PC-3 (cell line): Measurements from ENCODE around the gene TRAPPC10. TPM values are rescaled to one million over a fixed set of nuclear protein-coding genes. Genes with fewer than 3 reads are reported as not detected.

Source experiments
- ATAC-seq: fragments of 200-7000 bp; cut with Tn5 transposase; 2 replicates; pipeline ENCODE4 v1.9.1; 2020; ENCODE audit warnings: mild to moderate bottlenecking, moderate library complexity
- BruUV-seq: library from RNA; stranded (reverse); fragments of 400-500 nt; replicated peaks from 2 replicates; lab custom pipeline; 2021; lab: Mats Ljungman, UMichigan
- CTCF ChIA-PET: fragments of 300-600 bp; sonication (Branson Sonifier 250); formaldehyde crosslinking; loops from one replicate; lab custom pipeline; 2022; ENCODE audit warnings: antibody characterized with exemption; lab: Charles Lee
- POLR2A ChIA-PET: fragments of 300-600 bp; sonication (Branson Sonifier 250); formaldehyde crosslinking; loops from one replicate; lab custom pipeline; 2022; ENCODE audit warnings: antibody characterized with exemption; ENCODE audit not compliant: unreplicated experiment; lab: Charles Lee
- DNase-seq: peaks from one replicate; pipeline ENCODE4 v3.0.0-alpha.2; 2015
- H2AFZ ChIP-seq: fragments of 300-600 bp; sonication (generic); 2 replicates; pipeline ENCODE4 v1.6.0; 2016; ENCODE audit warnings: antibody characterized with exemption, low read length
- H3F3A ChIP-seq: fragments of 300-600 bp; sonication (generic); one replicate; pipeline ENCODE4 v1.6.0; 2017; ENCODE audit warnings: antibody characterized with exemption, low read length, control low read depth, mild to moderate bottlenecking; ENCODE audit not compliant: unreplicated experiment
- H3K27ac ChIP-seq: fragments of 300-600 bp; sonication (generic); 2 replicates; pipeline ENCODE4 v1.5.1; 2016; ENCODE audit warnings: mild to moderate bottlenecking, low read length
- H3K27me3 ChIP-seq: fragments of 300-600 bp; sonication (generic); 2 replicates; pipeline ENCODE4 v1.6.1; 2016; ENCODE audit warnings: low read length, mixed read lengths
- H3K36me3 ChIP-seq: fragments of 300-600 bp; sonication (generic); 2 replicates; pipeline ENCODE4 v1.6.1; 2016; ENCODE audit warnings: low read depth, mixed run types, low read length, mixed read lengths
- H3K4me1 ChIP-seq: fragments of 300-600 bp; sonication (generic); 2 replicates; pipeline ENCODE4 v1.5.1; 2016; ENCODE audit warnings: low read length; ENCODE audit not compliant: insufficient read depth
- H3K4me2 ChIP-seq: fragments of 300-600 bp; sonication (generic); 2 replicates; pipeline ENCODE4 v1.6.0; 2016; ENCODE audit warnings: low read length
- H3K4me3 ChIP-seq: fragments of 300-600 bp; sonication (generic); 2 replicates; pipeline ENCODE4 v1.5.1; 2016; ENCODE audit warnings: mild to moderate bottlenecking, low read length, mixed read lengths
- H3K79me2 ChIP-seq: fragments of 300-600 bp; sonication (generic); 2 replicates; pipeline ENCODE4 v1.6.1; 2017; ENCODE audit warnings: low read length, mixed read lengths
- H3K9ac ChIP-seq: fragments of 300-600 bp; sonication (generic); 2 replicates; pipeline ENCODE4 v1.6.0; 2016; ENCODE audit warnings: mild to moderate bottlenecking, low read length
- H3K9me2 ChIP-seq: fragments of 300-600 bp; sonication (generic); replicated peaks from 2 replicates; pipeline ENCODE4 v1.6.1; 2016; ENCODE audit warnings: mixed run types, low read length, mixed read lengths
- H3K9me3 ChIP-seq: fragments of 300-600 bp; sonication (generic); 2 replicates; pipeline ENCODE4 v1.6.1; 2016; ENCODE audit warnings: low read length, mixed read lengths
- H4K20me1 ChIP-seq: fragments of 300-600 bp; sonication (generic); 2 replicates; pipeline ENCODE4 v1.6.1; 2016; ENCODE audit warnings: low read length, mixed read lengths
- CTCF ChIP-seq: fragments of 300-600 bp; sonication (generic); conservative IDR thresholded peaks from 2 replicates; pipeline ENCODE4 v1.5.1; 2017; ENCODE audit warnings: antibody characterized with exemption, low read depth, mild to moderate bottlenecking, low read length
- EZH2 ChIP-seq: fragments of 300-600 bp; sonication (generic); IDR thresholded peaks from one replicate; pipeline ENCODE4 v1.6.1; 2017; ENCODE audit warnings: antibody characterized with exemption, mild to moderate bottlenecking, low read length; ENCODE audit not compliant: unreplicated experiment
- EZH2phosphoT487 ChIP-seq: fragments of 300-600 bp; sonication (generic); IDR thresholded peaks from 2 replicates; pipeline ENCODE4 v1.6.1; 2018; ENCODE audit warnings: mild to moderate bottlenecking, antibody characterized with exemption, low read length, borderline replicate concordance
- intact Hi-C: fragments of 100-400 bp; cut with micrococcal nuclease; formaldehyde crosslinking; loops from 2 replicates; pipeline ENCODE4 v1.9.0; 2023
- total RNA-seq: library from RNA; depleted of rRNA; stranded (reverse); fragments of >200 nt; gene quantifications from 2 replicates; pipeline ENCODE4 v1.2.3, GENCODE V29; 2014

TRAPPC10 gene
- total RNA-seq, 1 experiment from 2014 or later, result 31.4 TPM

GRCh38 chr21:43988016-43988415, 24.1 kb upstream of the TRAPPC10 start:
- CTCF ChIA-PET, result no interaction called here
- Histone ChIP-seq H3K9ac (no peak overlapping the region), H3K9me2 (no peaks in the 10 kb centered on the region), H3K4me1 (no peaks in the 10 kb centered on the region), H3K4me2 (no peak overlapping the region), H2AFZ (no peak overlapping the region), H4K20me1 (no peaks in the 10 kb centered on the region), H3F3A (no peaks in the 10 kb centered on the region), H3K27me3 (no peaks in the 10 kb centered on the region), H3K36me3 (no peaks in the 10 kb centered on the region), H3K4me3 (no peak overlapping the region), H3K79me2 (no peaks in the 10 kb centered on the region), H3K9me3 (no peaks in the 10 kb centered on the region), H3K27ac (no peak overlapping the region)
- TF ChIP-seq EZH2 (no peak), CTCF (no peak), EZH2phosphoT487 (no peak)
- intact Hi-C loops, result no loop called here
- no peak for DNase-seq
- no TSS peak for BruUV-seq
- POLR2A ChIA-PET, result no interaction called here
- ATAC-seq, result no peak

DNA sequence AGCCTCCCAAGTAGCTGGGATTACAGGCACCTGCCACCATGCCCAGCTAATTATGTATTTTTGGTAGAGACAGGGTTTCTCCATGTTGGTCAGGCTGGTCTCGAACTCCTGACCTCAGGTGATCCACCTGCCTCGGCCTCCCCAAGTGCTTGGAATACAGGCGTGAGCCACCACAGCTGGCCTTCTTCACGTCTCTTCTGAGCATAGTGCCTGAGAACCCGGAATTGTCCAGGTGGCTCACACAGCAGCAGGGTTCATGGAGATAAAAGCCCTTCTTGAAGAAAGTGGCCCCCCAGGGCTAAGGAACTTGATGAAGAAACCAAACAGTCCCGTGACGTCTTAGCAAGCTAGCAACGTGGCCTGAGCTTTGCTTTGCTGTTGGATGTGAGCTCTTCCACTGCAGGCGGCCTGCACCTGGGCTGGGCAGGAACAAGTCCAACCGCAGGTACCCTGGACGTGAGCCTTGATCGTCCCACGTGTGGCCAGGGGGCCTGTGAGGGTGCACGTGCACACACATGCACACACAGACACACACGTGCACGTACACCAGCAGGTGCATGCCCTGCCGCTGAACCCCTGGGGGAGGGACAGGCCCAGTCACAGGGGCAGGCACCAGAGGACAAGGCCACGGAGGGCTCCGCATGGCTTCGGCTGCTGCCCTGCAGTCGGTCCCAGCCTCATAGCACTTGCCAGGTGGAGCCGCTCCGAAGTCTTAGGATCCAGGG, 23.4 kb upstream of the TRAPPC10 start:
- POLR2A ChIA-PET, result no interaction called here

More for the DNA sequence above, 23.4 kb upstream of the TRAPPC10 start:
- H3K9me2 ChIP-seq, result no peaks in the 10 kb centered on the region
- no peak overlapping the region for H3K9ac ChIP-seq
- TF ChIP-seq EZH2phosphoT487 (no peak), CTCF (no peak), EZH2 (no peak)
- H3K27me3 ChIP-seq, result no peaks in the 10 kb centered on the region
- no peak overlapping the region for H2AFZ ChIP-seq
- no peaks in the 10 kb centered on the region for H3K4me1 ChIP-seq
- H3K4me2 ChIP-seq, result no peak overlapping the region
- no peaks in the 10 kb centered on the region for H3K79me2 ChIP-seq
- CTCF ChIA-PET, result no interaction called here
- H3F3A ChIP-seq, result no peaks in the 10 kb centered on the region
- no peak overlapping the region for H3K4me3 ChIP-seq
- no TSS peak for BruUV-seq
- intact Hi-C loops, result no loop called here
- no peaks in the 10 kb centered on the region for H4K20me1 ChIP-seq
- no peaks in the 10 kb centered on the region for H3K9me3 ChIP-seq
- ATAC-seq (no peak), DNase-seq (no peak)
- no peaks in the 10 kb centered on the region for H3K36me3 ChIP-seq
- H3K27ac ChIP-seq, result no peak overlapping the region
